Superior temporal gyrus (tissue), 1 donor: Measurements from ENCODE around the gene RTP2.

Experiments
- DNase-seq: peaks from one replicate; pipeline ENCODE4 v3.0.0-alpha.2; 2016; ENCODE audit errors: extremely low spot score

The RTP2 gene

GRCh38 chr3:187738331-187739093, 36.2 kb upstream of the RTP2 start:
- DNase-seq, result peak; percentile 95

- DNase-seq, result peak; percentile 63
Observed at GRCh38 chr3:187738071-187738330, 35.6 kb upstream of the RTP2 start.

- peak; percentile 40 for DNase-seq
Observed at GRCh38 chr3:187737368-187738070, 35.2 kb upstream of the RTP2 start.

GRCh38 chr3:187737006-187737367, 34.6 kb upstream of the RTP2 start:
- DNase-seq, result no peak

GRCh38 chr3:187736418-187736871, 34.1 kb upstream of the RTP2 start:
- no peak for DNase-seq

- no peak for DNase-seq
Observed at GRCh38 chr3:187735837-187736236, 33.5 kb upstream of the RTP2 start.

- peak; percentile 27 for DNase-seq
Observed at GRCh38 chr3:187735383-187735782, 33.0 kb upstream of the RTP2 start.

- no peak for DNase-seq
Observed at GRCh38 chr3:187734841-187735240, 32.5 kb upstream of the RTP2 start.

GRCh38 chr3:187733371-187733770, 31.0 kb upstream of the RTP2 start:
- no peak for DNase-seq

GRCh38 chr3:187729598-187729997, 27.2 kb upstream of the RTP2 start:
- no peak for DNase-seq

GRCh38 chr3:187728940-187729583, 26.7 kb upstream of the RTP2 start:
- DNase-seq, result no peak

GRCh38 chr3:187728248-187728647, 25.9 kb upstream of the RTP2 start:
- no peak for DNase-seq

GRCh38 chr3:187726564-187726963, 24.2 kb upstream of the RTP2 start:
- no peak for DNase-seq

GRCh38 chr3:187725653-187726370, 23.5 kb upstream of the RTP2 start:
- DNase-seq, result no peak

- no peak for DNase-seq
Observed at GRCh38 chr3:187725224-187725623, 22.9 kb upstream of the RTP2 start.

- no peak for DNase-seq
Observed at GRCh38 chr3:187722206-187722612, 19.9 kb upstream of the RTP2 start.

- no peak for DNase-seq
Observed at GRCh38 chr3:187721055-187721454, 18.7 kb upstream of the RTP2 start.

GRCh38 chr3:187720337-187720670, 17.9 kb upstream of the RTP2 start:
- DNase-seq, result no peak

- DNase-seq, result no peak
Observed at GRCh38 chr3:187719628-187720336, 17.4 kb upstream of the RTP2 start.

GRCh38 chr3:187718802-187719201, 16.4 kb upstream of the RTP2 start:
- no peak for DNase-seq

- DNase-seq, result no peak
Observed at GRCh38 chr3:187717572-187717971, 15.2 kb upstream of the RTP2 start.

GRCh38 chr3:187714404-187714979, 12.1 kb upstream of the RTP2 start:
- peak; percentile 91 for DNase-seq
